IMR-90 (cell line): ENCODE measurements around the gene DESI1. TPM values are rescaled to one million over a fixed set of nuclear protein-coding genes. Genes with fewer than 3 reads are reported as not detected.
A peak's percentile ranks its signal among the peaks of the same experiment; 100 is the strongest.

Experiments
- ATAC-seq: fragments of 200-7000 bp; cut with Tn5 transposase; 2 replicates; pipeline ENCODE4 v1.9.1; 2020; ENCODE audit warnings: low read depth, mild to moderate bottlenecking, moderate library complexity
- BruUV-seq: library from RNA; stranded (reverse); fragments of 400-500 nt; replicated peaks from 2 replicates; lab custom pipeline; 2021; lab: Mats Ljungman, UMichigan
- CTCF ChIA-PET: fragments of 300-600 bp; formaldehyde crosslinking; extraction: SDS; loops from one replicate; lab custom pipeline; 2021; ENCODE audit warnings: antibody characterized with exemption; lab: Yijun Ruan, JAX
- POLR2A ChIA-PET: fragments of 300-600 bp; sonication (Branson Sonifier 250); formaldehyde crosslinking; loops from one replicate; lab custom pipeline; 2022; ENCODE audit warnings: antibody characterized with exemption; ENCODE audit not compliant: unreplicated experiment; lab: Charles Lee
- DNase-seq: peaks from one replicate; pipeline ENCODE4 v3.0.0; 2013
- H2AFZ ChIP-seq: replicated peaks from 2 replicates; pipeline ENCODE3; 2013; ENCODE audit warnings: low read length, mild to moderate bottlenecking; ENCODE audit not compliant: poor library complexity
- H2AK5ac ChIP-seq: 2 replicates; pipeline ENCODE4 v1.6.1; 2013; ENCODE audit warnings: low read depth, low read length, inconsistent platforms
- H2AK9ac ChIP-seq: replicated peaks from 2 replicates; pipeline ENCODE3; 2013; ENCODE audit warnings: mild to moderate bottlenecking, low read depth, low read length, moderate library complexity; ENCODE audit not compliant: poor library complexity
- H2BK120ac ChIP-seq: 2 replicates; pipeline ENCODE4 v1.6.1; 2013; ENCODE audit warnings: low read depth, low read length, inconsistent platforms
- H2BK15ac ChIP-seq: 3 replicates; pipeline ENCODE4 v1.6.1; 2013; ENCODE audit warnings: low read depth, low read length, inconsistent platforms
- H2BK20ac ChIP-seq: 2 replicates; pipeline ENCODE4 v1.6.1; 2013; ENCODE audit warnings: low read depth, mild to moderate bottlenecking, inconsistent platforms, low read length, moderate library complexity
- H2BK5ac ChIP-seq: 2 replicates; pipeline ENCODE4 v1.6.1; 2013; ENCODE audit warnings: mild to moderate bottlenecking, low read depth, low read length, inconsistent platforms; ENCODE audit not compliant: poor library complexity, severe bottlenecking
- H3K14ac ChIP-seq: replicated peaks from 2 replicates; pipeline ENCODE4 v1.6.1; 2013; ENCODE audit warnings: low read depth, low read length, inconsistent platforms
- H3K18ac ChIP-seq: 2 replicates; pipeline ENCODE4 v1.6.1; 2013; ENCODE audit warnings: low read depth, low read length, control low read depth
- H3K23ac ChIP-seq: 2 replicates; pipeline ENCODE4 v1.6.1; 2013; ENCODE audit warnings: low read depth, low read length, inconsistent platforms
- H3K27ac ChIP-seq: 2 replicates; pipeline ENCODE4 v1.5.1; 2013; ENCODE audit warnings: mild to moderate bottlenecking, control low read depth, low read length; ENCODE audit not compliant: insufficient read depth
- H3K27me3 ChIP-seq: 2 replicates; pipeline ENCODE4 v1.6.1; 2013; ENCODE audit warnings: low read length; ENCODE audit not compliant: control insufficient read depth, insufficient read depth
- H3K36me3 ChIP-seq: 2 replicates; pipeline ENCODE4 v1.6.1; 2013; ENCODE audit warnings: low read length, mixed read lengths; ENCODE audit not compliant: control insufficient read depth, insufficient read depth
- H3K4ac ChIP-seq: 2 replicates; pipeline ENCODE4 v1.6.1; 2013; ENCODE audit warnings: low read depth, low read length, inconsistent platforms
- H3K4me1 ChIP-seq: 2 replicates; pipeline ENCODE4 v1.6.1; 2013; ENCODE audit warnings: low read length, mixed read lengths; ENCODE audit not compliant: control insufficient read depth, insufficient read depth
- H3K4me2 ChIP-seq: 2 replicates; pipeline ENCODE4 v1.6.1; 2013; ENCODE audit warnings: low read depth, mild to moderate bottlenecking, control low read depth, low read length, moderate library complexity
- H3K4me3 ChIP-seq: 2 replicates; pipeline ENCODE4 v1.5.1; 2013; ENCODE audit warnings: low read depth, mild to moderate bottlenecking, control low read depth, low read length, moderate library complexity; ENCODE audit not compliant: insufficient read depth
- H3K56ac ChIP-seq: 2 replicates; pipeline ENCODE4 v1.6.1; 2013; ENCODE audit warnings: low read length, inconsistent platforms; ENCODE audit not compliant: insufficient read depth; ENCODE audit errors: extremely low read depth
- H3K79me1 ChIP-seq, 2 experiments: 2 replicates each; pipeline ENCODE4 v1.6.1; 2013; ENCODE audit warnings: low read length in 2 of 2, inconsistent platforms in 1 of 2, low read depth in 1 of 2
- H3K9ac ChIP-seq: 2 replicates; pipeline ENCODE4 v1.6.1; 2013; ENCODE audit warnings: low read depth, low read length, control low read depth
- H3K9me1 ChIP-seq: 2 replicates; pipeline ENCODE4 v1.6.1; 2013; ENCODE audit warnings: low read length, inconsistent platforms; ENCODE audit not compliant: insufficient read depth
- H3K9me3 ChIP-seq: 2 replicates; pipeline ENCODE4 v1.6.1; 2013; ENCODE audit warnings: low read length; ENCODE audit not compliant: control insufficient read depth, insufficient read depth
- H4K20me1 ChIP-seq: 2 replicates; pipeline ENCODE4 v1.6.1; 2013; ENCODE audit warnings: low read length, inconsistent platforms; ENCODE audit not compliant: insufficient read depth
- H4K5ac ChIP-seq: 2 replicates; pipeline ENCODE4 v1.6.1; 2013; ENCODE audit warnings: mild to moderate bottlenecking, low read depth, low read length, control low read depth
- H4K8ac ChIP-seq, 2 experiments: 2 replicates each; pipeline ENCODE4 v1.6.1; 2013; ENCODE audit warnings: low read depth in 2 of 2, low read length in 2 of 2, control low read depth in 1 of 2, inconsistent platforms in 1 of 2
- H4K91ac ChIP-seq: 2 replicates; pipeline ENCODE4 v1.6.1; 2013; ENCODE audit warnings: low read depth, low read length, inconsistent platforms; ENCODE audit not compliant: insufficient read depth
- BHLHE40 ChIP-seq: fragments of 150-350 bp; IDR thresholded peaks from 2 replicates; pipeline ENCODE4 v1.6.1; 2016; ENCODE audit warnings: mild to moderate bottlenecking, low read depth, low read length
- CHD1 ChIP-seq: IDR thresholded peaks from 2 replicates; pipeline ENCODE4 v1.6.1; 2012; ENCODE audit warnings: low read depth, low read length, improper control_type of control experiment
- ELK1 ChIP-seq: fragments of 150-350 bp; IDR thresholded peaks from 2 replicates; pipeline ENCODE4 v1.6.1; 2016; ENCODE audit warnings: low read depth, mild to moderate bottlenecking, low read length, moderate library complexity, borderline replicate concordance
- FOS ChIP-seq: fragments of 150-350 bp; IDR thresholded peaks from 2 replicates; pipeline ENCODE4 v1.6.1; 2016; ENCODE audit warnings: low read depth, low read length
- MXI1 ChIP-seq: IDR thresholded peaks from 2 replicates; pipeline ENCODE4 v1.6.1; 2012; ENCODE audit warnings: low read depth, mild to moderate bottlenecking, low read length, moderate library complexity, borderline replicate concordance
- POLR2A ChIP-seq: IDR thresholded peaks from 2 replicates; pipeline ENCODE4 v1.6.1; 2012; ENCODE audit warnings: mild to moderate bottlenecking, low read depth, low read length
- SMC3 ChIP-seq: fragments of 150-350 bp; IDR thresholded peaks from 2 replicates; pipeline ENCODE4 v1.6.1; 2016; ENCODE audit warnings: low read depth, mild to moderate bottlenecking, antibody characterized with exemption, low read length, moderate library complexity
- whole genome bisulfite sequencing, 2 experiments: methylation state at CpG; one replicate each; pipeline versions ENCODE4 v1.1.5 to v1.1.7; 2013; ENCODE audit warnings: missing lambda C conversion rate in 2 of 2; ENCODE audit not compliant: insufficient read length in 1 of 2; ENCODE audit errors: extremely low coverage in 2 of 2; 5-methylcytosine and 5-hydroxymethylcytosine counted together
- dilution Hi-C: fragments of 300-500 bp; cut with HindIII; formaldehyde crosslinking; loops from one replicate; pipeline ENCODE4 v1.14.3; 2018; ENCODE audit warnings: low sequenced_read_pairs; ENCODE audit not compliant: unreplicated experiment
- in situ Hi-C: fragments of 300-500 bp; cut with MboI; formaldehyde crosslinking; loops from 3 replicates; pipeline ENCODE4 v1.14.3; 2019; ENCODE audit warnings: low sequenced_read_pairs, inconsistent platforms, mixed read lengths
- intact Hi-C: fragments of 100-400 bp; cut with micrococcal nuclease; formaldehyde crosslinking; loops from 2 replicates; pipeline ENCODE4 v1.10.0; 2022
- polyA plus RNA-seq, 3 experiments: library from polyadenylated mRNA; depleted of rRNA; stranded (reverse); fragments of >200 nt; gene quantifications; 2 replicates each; pipeline ENCODE4 v1.2.3, GENCODE V29; 2012; ENCODE audit warnings: low replicate concordance in 1 of 3
- total RNA-seq: library from RNA; depleted of rRNA; stranded (reverse); fragments of >200 nt; gene quantifications from 2 replicates; pipeline ENCODE4 v1.2.3, GENCODE V29; 2012

The DESI1 gene
- total and polyA plus RNA-seq, 2 of the 4 experiments (the other 2 are of a cell fraction), result 14.5 to 24.9 TPM

- Histone ChIP-seq H3K4me1 (0 out of 2 replicates have a peak, but pooled peaks cover 1% of the 10 kb centered on the region), H3K4ac (no peak overlapping the region), H3K9me3 (no peaks in the 10 kb centered on the region), H3K79me1 (peaks cover 8 to 41% of the 10 kb centered on the region in 2 experiments), H3K27me3 (no peaks in the 10 kb centered on the region), H3K23ac (no peak overlapping the region), H3K36me3 (peaks cover 49% of the 10 kb centered on the region), H3K9ac (no peak overlapping the region), H2AFZ (no peak overlapping the region), H3K9me1 (0 out of 2 replicates have a peak, but pooled peaks cover 7% of the 10 kb centered on the region), H3K4me3 (no peak overlapping the region), H4K20me1 (peaks cover 10% of the 10 kb centered on the region; the same call in 1 of the 2 replicates), H4K5ac (no peak overlapping the region), H2BK120ac (no peak overlapping the region), H3K27ac (no peak overlapping the region), H2AK9ac (no peak overlapping the region), H2AK5ac (no peak overlapping the region), H4K91ac (no peak overlapping the region), H3K56ac (no peak overlapping the region), H3K4me2 (no peak overlapping the region), H2BK5ac (no peak overlapping the region), H4K8ac (no peak overlapping the region), H2BK20ac (no peak overlapping the region), H2BK15ac (no peak overlapping the region), H3K18ac (no peak overlapping the region), H3K14ac (no peak overlapping the region)
- BruUV-seq, result no TSS peak
- no peak for TF ChIP-seq CHD1
- TF ChIP-seq BHLHE40, result no peak
- no peak for TF ChIP-seq SMC3
- TF ChIP-seq ELK1, result no peak
- no peak for TF ChIP-seq MXI1
- no peak for TF ChIP-seq FOS
- TF ChIP-seq POLR2A, result no peak
- dilution Hi-C loops, result no loop called here
- CTCF ChIA-PET, result no interaction called here
- POLR2A ChIA-PET, result no interaction called here
- no peak for ATAC-seq
- WGBS, 2 experiments, result 78% methylated on average over 3 of the region's 3 CpGs; no CpG with 5 or more reads in 1 of the 2 experiments
- intact Hi-C loops, result no loop called here
- DNase-seq, result peak; percentile 12
- in situ Hi-C loops, result no loop called here
Measured at GRCh38 chr22:41660416-41660815, 39.6 kb upstream of the DESI1 start.
